ENCODE data around the gene PTPRT.
A peak's percentile ranks its signal among the peaks of the same experiment; 100 is the strongest.
"Not testable (repeated sequence)": the region's sequence is repeated elsewhere in the genome, so short reads cannot be mapped to it uniquely, and the experiment has no call there.

PTPRT gene

GRCh38 chr20:42900764-42901163, 288.9 kb downstream of the PTPRT start:
- DNase-seq, result not testable (repeated sequence)

GRCh38 chr20:42895020-42895419, 294.7 kb downstream of the PTPRT start:
- no peak for DNase-seq

GRCh38 chr20:42894483-42894882, 295.2 kb downstream of the PTPRT start:
- no peak for DNase-seq

GRCh38 chr20:42889517-42889916, 300.2 kb downstream of the PTPRT start:
- no peak for DNase-seq

- no peak for DNase-seq
Observed at GRCh38 chr20:42887281-42887680, 302.4 kb downstream of the PTPRT start.

- DNase-seq, result no peak
Observed at GRCh38 chr20:42886801-42887200, 302.9 kb downstream of the PTPRT start.

- no peak for DNase-seq
Observed at GRCh38 chr20:42886046-42886445, 303.7 kb downstream of the PTPRT start.

GRCh38 chr20:42875581-42875980, 314.1 kb downstream of the PTPRT start:
- no peak for DNase-seq

- no peak for DNase-seq
Observed at GRCh38 chr20:42873259-42873658, 316.4 kb downstream of the PTPRT start.

- DNase-seq, result no peak
Observed at GRCh38 chr20:42864116-42864515, 325.6 kb downstream of the PTPRT start.

- DNase-seq, result peak; percentile 13
Observed at GRCh38 chr20:42862446-42862845, 327.3 kb downstream of the PTPRT start.

GRCh38 chr20:42857446-42857845, 332.3 kb downstream of the PTPRT start:
- peak; percentile 32 for DNase-seq

GRCh38 chr20:42855896-42856295, 333.8 kb downstream of the PTPRT start:
- DNase-seq, result no peak

- DNase-seq, result no peak
Observed at GRCh38 chr20:42852691-42853090, 337.0 kb downstream of the PTPRT start.

- DNase-seq, result no peak
Observed at GRCh38 chr20:42846784-42847490, 342.8 kb downstream of the PTPRT start.

- no peak for DNase-seq
Observed at GRCh38 chr20:42844751-42845150, 345.0 kb downstream of the PTPRT start.

- DNase-seq, result no peak
Observed at GRCh38 chr20:42837456-42837855, 352.2 kb downstream of the PTPRT start.

- DNase-seq, result no peak
Observed at GRCh38 chr20:42836339-42836738, 353.4 kb downstream of the PTPRT start.

GRCh38 chr20:42807876-42808275, 381.8 kb downstream of the PTPRT start:
- peak; percentile 22 for DNase-seq

- peak; percentile 52 for DNase-seq
Observed at GRCh38 chr20:42795111-42795695, 394.5 kb downstream of the PTPRT start.

GRCh38 chr20:42792052-42792451, 397.7 kb downstream of the PTPRT start:
- DNase-seq, result no peak

- DNase-seq, result no peak
Observed at GRCh38 chr20:42790111-42790510, 399.6 kb downstream of the PTPRT start.

- DNase-seq, result no peak
Observed at GRCh38 chr20:42788707-42789106, 401.0 kb downstream of the PTPRT start.

GRCh38 chr20:42785041-42785440, 404.7 kb downstream of the PTPRT start:
- DNase-seq, result no peak

- DNase-seq, result no peak
Observed at GRCh38 chr20:42779216-42779615, 410.5 kb downstream of the PTPRT start.

Measured in retina (tissue), 1 donor.